ENCODE data around the gene NR1D2. TPM values are rescaled to one million over a fixed set of nuclear protein-coding genes. Genes with fewer than 3 reads are reported as not detected.
"Not testable (repeated sequence)": the region's sequence is repeated elsewhere in the genome, so short reads cannot be mapped to it uniquely, and the experiment has no call there.

NR1D2 gene
- total RNA-seq, 2 donors from 2014 or later, result 10.6 to 15.9 TPM

DNA sequence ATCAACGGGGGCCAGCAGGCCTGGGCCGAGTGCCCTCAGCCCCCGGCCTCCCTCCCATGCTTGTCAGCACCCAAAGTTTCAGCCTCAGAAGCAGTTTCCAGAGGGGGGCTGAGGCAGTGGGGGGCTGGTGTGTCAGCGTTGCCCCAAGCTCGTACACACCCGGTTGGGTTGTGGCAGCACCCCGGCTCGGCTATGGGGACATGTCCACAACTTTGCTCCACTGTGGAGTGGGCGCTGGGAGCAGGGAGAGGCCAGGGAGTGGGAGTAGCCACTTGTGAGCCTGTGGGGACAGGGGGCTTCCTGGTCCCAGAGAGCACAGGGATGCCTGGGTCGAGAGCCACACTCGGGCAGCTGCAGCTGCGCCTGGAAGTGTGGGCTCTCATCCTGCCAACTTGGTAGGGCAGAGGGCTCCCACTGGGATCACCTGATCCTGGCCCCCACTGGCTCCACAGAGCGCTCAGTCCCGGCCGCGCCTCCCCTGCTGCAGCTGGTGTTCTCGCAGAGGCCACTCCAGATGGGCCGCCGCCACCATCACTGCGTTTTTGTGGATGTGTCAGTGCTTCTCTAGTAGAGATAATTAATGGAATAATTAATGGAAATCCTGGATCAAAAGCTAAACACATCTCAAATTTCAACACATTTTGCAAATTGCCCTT lies 75.1 kb downstream of the NR1D2 start:
- Mint-ChIP-seq H3K4me1 (no peaks in the 10 kb centered on the region), H3K4me3 (no peak overlapping the region), H3K27ac (no peak overlapping the region)

DNA sequence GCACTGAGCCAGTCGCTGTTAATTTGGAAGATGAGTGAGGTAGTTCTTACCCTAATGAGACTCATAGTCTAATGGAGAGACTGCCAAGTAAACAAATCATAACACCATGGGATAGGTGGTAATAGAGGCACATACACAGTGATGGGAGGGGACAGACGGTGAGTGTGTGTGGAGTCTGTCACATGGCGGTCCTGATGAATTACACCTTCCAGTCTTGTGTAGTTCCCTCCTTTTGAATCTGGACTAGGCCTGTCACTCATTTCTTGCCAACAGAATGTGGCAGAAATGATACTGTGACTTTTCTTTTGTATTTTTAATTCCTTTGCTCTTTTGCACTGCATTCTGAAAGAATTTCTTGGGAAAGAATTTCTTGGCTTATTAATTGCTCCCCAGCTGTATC lies 78.1 kb downstream of the NR1D2 start:
- Mint-ChIP-seq H3K4me1 (no peaks in the 10 kb centered on the region), H3K27me3 (no peaks in the 10 kb centered on the region), H3K27ac (no peak overlapping the region), H3K4me3 (no peak overlapping the region), H3K9me3 (no peaks in the 10 kb centered on the region), H3K36me3 (ENCODE audit: low read depth) (no peaks in the 10 kb centered on the region)
- no peak for ATAC-seq (replicated peaks)

More for the DNA sequence above, 75.1 kb downstream of the NR1D2 start:
- H3K27me3 Mint-ChIP-seq, result no peaks in the 10 kb centered on the region
- H3K36me3 Mint-ChIP-seq (ENCODE audit: low read depth), result no peaks in the 10 kb centered on the region
- ATAC-seq (replicated peaks), result no peak
- no peaks in the 10 kb centered on the region for H3K9me3 Mint-ChIP-seq

DNA sequence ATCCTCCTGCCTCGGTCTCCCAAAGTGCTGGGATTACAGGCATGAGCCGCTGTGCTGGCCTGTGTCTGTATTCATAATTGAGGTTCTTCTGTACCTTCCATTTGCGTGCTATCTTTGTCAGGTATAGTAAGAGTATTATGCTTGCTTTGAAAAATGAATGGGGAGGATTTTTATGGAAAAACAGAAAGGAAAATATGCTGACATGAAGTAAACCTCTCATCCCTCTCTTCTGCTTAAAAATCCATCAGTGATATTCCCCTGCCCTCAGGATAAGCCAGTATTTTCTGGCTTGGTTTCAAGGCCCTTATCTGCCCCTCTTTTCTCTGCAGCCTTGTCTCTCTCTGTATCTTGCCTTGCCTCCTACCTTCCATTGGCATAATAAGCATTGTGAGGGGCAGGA lies 80.7 kb downstream of the NR1D2 start:
- Mint-ChIP-seq H3K4me3 (no peak overlapping the region), H3K36me3 (ENCODE audit: low read depth) (no peaks in the 10 kb centered on the region)

DNA sequence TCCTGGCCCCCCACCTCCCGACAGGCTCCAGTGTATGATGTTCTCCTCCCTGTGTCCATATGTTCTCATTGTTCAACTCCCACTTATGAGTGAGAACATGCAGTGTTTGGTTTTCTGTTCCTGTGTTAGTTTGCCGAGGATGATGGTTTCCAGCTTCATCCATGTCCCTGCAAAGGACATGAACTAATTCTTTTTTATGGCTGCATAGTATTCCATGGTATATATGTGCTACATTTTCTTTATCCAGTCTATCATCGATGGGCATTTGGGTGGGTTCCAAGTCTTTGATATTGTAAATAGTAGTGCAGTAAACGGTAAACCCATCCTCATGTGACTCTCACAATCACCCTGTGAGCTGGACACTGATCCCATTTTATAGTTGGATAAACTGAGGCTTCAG lies 81.6 kb downstream of the NR1D2 start:
- not testable (repeated sequence) for H3K4me1 Mint-ChIP-seq; H3K27ac Mint-ChIP-seq; H3K27me3 Mint-ChIP-seq; H3K4me3 Mint-ChIP-seq; H3K36me3 Mint-ChIP-seq (ENCODE audit: low read depth); H3K9me3 Mint-ChIP-seq; ATAC-seq (replicated peaks)

More for the DNA sequence above, 80.7 kb downstream of the NR1D2 start:
- no peak for ATAC-seq (replicated peaks)
- Mint-ChIP-seq H3K27me3 (no peaks in the 10 kb centered on the region), H3K4me1 (no peaks in the 10 kb centered on the region), H3K9me3 (no peaks in the 10 kb centered on the region), H3K27ac (no peak overlapping the region)

DNA sequence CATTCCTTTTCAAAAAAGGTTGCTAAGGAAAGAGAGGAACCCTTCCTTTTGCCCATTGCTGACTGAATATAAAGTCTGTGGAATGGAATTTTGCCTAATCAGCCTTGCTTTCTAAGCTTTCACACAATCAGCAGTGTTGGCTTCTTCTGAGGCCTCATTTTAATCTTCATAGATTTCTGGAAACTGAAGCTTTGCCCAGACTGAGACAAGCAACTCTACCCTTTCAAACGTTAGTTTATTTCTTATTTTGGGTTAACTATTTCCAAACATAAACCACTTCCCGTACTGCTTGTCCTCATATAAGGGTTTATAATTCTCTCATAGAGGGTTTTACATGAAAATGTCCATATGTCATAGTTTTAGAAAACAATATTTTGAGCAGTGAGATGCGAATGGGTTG lies 82.9 kb downstream of the NR1D2 start:
- H3K4me1 Mint-ChIP-seq, result no peaks in the 10 kb centered on the region
- no peak for ATAC-seq (replicated peaks)
- no peaks in the 10 kb centered on the region for H3K27me3 Mint-ChIP-seq
- H3K9me3 Mint-ChIP-seq, result peaks cover 3% of the 10 kb centered on the region
- no peaks in the 10 kb centered on the region for H3K36me3 Mint-ChIP-seq (ENCODE audit: low read depth)
- no peak overlapping the region for H3K4me3 Mint-ChIP-seq
- no peak overlapping the region for H3K27ac Mint-ChIP-seq

Other genes with a start within 250 kb of the NR1D2 start
- 10 to 100 TPM; 61.4 to 86.9 TPM for gene UBE2E1, start 139.3 kb upstream of the NR1D2 start, total RNA-seq
- gene NKIRAS1, start 28.3 kb upstream of the NR1D2 start, total RNA-seq, result 1 to 10 TPM; 5.1 to 6.2 TPM
- gene RPL15, start 28.2 kb upstream of the NR1D2 start, total RNA-seq, result 1,000 to 10,000 TPM; 2,157 to 2,530 TPM

All from activated T-helper 17 cell treated with anti-CD3 and anti-CD28 coated beads, Interleukin-2, amount 50 U/mL, for 72 hours (primary cell).